ENCODE measurements around the gene HPS5. TPM values are rescaled to one million over a fixed set of nuclear protein-coding genes. Genes with fewer than 3 reads are reported as not detected.

The HPS5 gene
- total RNA-seq, 2 experiments from 2014 or later = 16.1 to 17.8 TPM

DNA sequence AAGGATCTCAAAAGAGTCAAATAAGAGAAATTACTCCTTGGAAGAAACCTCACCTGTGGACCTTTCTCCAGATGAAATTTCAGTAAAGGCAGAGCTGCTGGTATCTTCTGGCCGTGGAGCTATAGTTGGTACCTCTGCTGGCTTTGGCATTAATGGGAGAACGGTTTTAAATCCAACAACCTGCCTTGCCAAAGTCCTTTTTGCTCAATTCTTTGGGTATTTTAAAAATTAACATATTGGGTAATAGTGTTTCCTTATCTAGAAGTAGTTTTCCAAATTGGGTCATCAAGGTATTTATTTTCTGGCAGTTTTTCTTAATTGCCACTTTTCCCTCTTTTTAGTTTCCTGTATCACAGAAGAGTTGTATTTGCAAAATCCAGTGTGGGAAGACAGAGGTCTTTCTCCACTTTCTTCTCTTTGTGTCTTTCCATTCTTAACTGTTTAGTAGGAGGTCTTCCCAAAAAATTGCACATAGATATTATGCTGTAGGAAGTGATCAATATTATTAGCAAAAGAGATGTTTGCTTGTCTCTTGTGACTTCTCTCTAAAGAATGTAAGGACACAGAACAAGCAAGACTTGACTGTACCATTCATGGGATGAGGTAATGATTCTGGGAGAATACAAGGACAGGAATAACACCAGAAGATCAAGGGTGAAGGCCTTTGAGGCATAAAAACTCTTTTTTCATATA, 85.1 kb downstream of the HPS5 start, which contains the start of gene SAA4:
Gene SAA4, minus strand, starts transcription at position 139 of the 693 bp plus-strand sequence. CDS start 876 bp downstream, outside the sequence.
- Mint-ChIP-seq H3K4me1 (no peaks in the 10 kb centered on the region), H3K27ac (no peak within 1 kb of the TSS), H3K27me3 (peaks cover 71% of the 10 kb centered on the region), H3K4me3 (no peak within 1 kb of the TSS), H3K36me3 (no peaks in the 10 kb centered on the region), H3K9me3 (no peaks in the 10 kb centered on the region)
- POLR2A ChIA-PET = no interaction called here
- no peak for DNase-seq
- ATAC-seq (ENCODE audit: low read depth) = no peak

DNA sequence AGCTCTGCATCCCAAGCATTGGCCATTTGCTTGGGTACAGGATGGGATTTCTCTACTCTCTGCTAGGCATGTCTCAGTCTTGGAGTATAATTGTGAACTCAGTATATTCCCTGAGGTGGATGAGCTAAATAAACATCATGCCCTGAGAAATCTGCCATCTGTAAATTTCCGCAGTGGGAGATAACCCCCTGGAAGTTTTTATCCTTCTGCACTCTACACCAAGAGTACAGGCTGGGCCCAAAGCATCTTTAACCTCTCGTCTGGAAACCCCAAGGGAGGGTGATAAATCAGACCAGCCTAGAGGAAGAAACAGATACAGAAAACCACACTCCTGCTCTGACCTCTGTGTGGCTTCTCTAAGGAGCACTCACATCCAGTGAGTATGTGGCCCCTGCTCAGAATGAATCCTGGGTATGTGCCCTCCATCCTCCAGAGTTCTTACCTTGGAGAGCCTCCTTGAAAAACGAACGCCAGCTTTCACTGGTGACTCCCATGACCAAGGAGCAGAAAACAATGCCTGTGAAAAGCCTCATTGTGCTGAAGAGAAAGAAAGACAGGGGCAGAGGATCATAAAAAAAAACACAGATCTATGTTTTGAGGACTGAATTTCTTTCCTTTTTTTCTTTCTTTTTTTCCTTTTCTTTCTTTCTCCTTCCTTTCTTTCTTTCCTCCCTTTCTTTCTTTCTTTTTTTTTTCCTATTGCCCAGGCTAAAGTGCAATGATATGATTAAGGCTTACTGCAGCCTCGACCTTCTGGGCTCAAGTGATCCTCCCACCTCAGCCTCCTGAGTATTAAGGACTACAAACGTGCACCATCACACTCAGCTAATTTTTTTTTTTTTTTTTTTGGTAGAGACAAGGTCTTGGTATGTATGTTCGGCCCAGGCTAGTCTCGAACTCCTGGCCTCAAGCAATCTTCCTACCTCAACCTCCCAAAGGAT, 86.3 kb downstream of the HPS5 start:
- ATAC-seq (ENCODE audit: low read depth) = no peak
- Mint-ChIP-seq H3K4me3 (no peak overlapping the region), H3K27me3 (peaks cover 65% of the 10 kb centered on the region), H3K27ac (no peak overlapping the region), H3K4me1 (no peaks in the 10 kb centered on the region), H3K9me3 (no peaks in the 10 kb centered on the region), H3K36me3 (no peaks in the 10 kb centered on the region)
- POLR2A ChIA-PET = no interaction called here
- no peak for DNase-seq

DNA sequence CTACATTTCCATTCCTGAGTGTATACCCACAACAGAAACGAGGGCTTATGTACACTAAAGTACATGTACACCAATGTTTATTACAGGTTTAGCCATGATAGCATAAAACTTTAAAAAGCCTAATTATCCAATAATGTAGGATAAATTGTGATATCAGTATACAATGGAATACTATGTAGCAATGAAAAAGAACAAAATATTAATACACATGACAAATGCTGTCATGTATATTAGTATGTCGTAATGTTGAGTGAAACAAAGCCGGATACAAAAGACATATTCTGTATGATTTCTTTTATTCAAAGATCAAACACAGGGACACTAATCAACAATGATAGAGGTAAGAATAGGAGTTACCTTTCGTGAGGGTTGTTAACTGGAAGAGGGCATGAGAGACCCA, 88.0 kb downstream of the HPS5 start:
- POLR2A ChIA-PET = no interaction called here
- DNase-seq = no peak
- Mint-ChIP-seq H3K4me1 (no peaks in the 10 kb centered on the region), H3K9me3 (no peaks in the 10 kb centered on the region), H3K27me3 (peaks cover 56% of the 10 kb centered on the region), H3K4me3 (no peak overlapping the region), H3K27ac (no peak overlapping the region), H3K36me3 (no peaks in the 10 kb centered on the region)
- no peak for ATAC-seq (ENCODE audit: low read depth)

DNA sequence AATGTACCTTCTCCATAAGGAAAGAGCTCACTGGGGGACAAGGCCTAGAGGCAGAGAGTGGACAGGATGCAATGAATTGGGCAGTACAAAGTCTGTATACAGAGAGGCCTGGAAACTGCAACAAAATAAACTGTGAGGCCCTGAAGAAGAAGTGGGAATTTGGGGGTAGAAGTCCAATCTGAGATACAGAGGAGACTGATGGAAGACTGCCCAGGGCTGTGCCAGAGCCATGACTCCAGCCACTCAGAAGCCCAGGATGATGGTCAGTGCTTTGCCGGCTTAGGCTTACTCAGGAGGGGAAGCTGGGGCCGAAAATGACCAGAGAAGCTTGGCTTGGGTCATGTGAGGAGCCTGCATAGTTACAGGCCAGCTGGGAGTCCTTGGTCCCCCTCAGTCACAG, 91.1 kb downstream of the HPS5 start:
- POLR2A ChIA-PET = no interaction called here
- Mint-ChIP-seq H3K4me1 (no peaks in the 10 kb centered on the region), H3K27me3 (peaks cover 31% of the 10 kb centered on the region), H3K27ac (no peak overlapping the region), H3K36me3 (no peaks in the 10 kb centered on the region), H3K9me3 (no peaks in the 10 kb centered on the region), H3K4me3 (no peak overlapping the region)
- ATAC-seq (ENCODE audit: low read depth) (no peak), DNase-seq (no peak)

DNA sequence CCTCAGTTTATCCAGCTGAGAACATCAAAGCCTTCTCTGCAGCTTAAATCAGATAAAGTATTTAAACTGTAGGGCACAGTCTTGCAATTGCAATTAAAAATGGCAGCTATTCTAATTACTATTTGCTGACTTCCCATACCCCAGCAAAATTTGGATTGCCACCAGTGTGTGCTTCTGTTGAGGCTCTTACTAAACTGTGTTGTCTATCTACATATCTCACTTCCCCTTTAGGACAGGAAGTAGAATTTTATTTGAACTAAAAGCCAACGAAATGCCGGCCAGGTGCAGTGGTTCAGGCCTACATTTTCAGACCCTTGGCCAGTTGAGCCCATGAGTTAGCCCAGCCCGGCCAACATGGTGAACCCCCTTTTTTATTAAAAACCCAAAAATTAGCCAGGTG, 92.4 kb downstream of the HPS5 start:
- no peak overlapping the region for H3K4me3 Mint-ChIP-seq
- no peaks in the 10 kb centered on the region for H3K4me1 Mint-ChIP-seq
- H3K36me3 Mint-ChIP-seq = no peaks in the 10 kb centered on the region
- DNase-seq (no peak), ATAC-seq (ENCODE audit: low read depth) (no peak)
- POLR2A ChIA-PET = interaction anchor here (0.7 kb wide), 1 partner anchor 504 kb away, joined by 3 read pairs; no protein-coding TSS in a partner anchor
- peaks cover 28% of the 10 kb centered on the region for H3K27me3 Mint-ChIP-seq
- no peaks in the 10 kb centered on the region for H3K9me3 Mint-ChIP-seq
- no peak overlapping the region for H3K27ac Mint-ChIP-seq

Other genes with a start within 250 kb of the HPS5 start
- 10 to 100 TPM; 24.0 to 27.0 TPM for gene SAAL1, start 216.1 kb downstream of the HPS5 start, total RNA-seq
- gene MRGPRX3, start 189.6 kb downstream of the HPS5 start, total RNA-seq = not detected
- gene MRGPRX4, start 149.3 kb downstream of the HPS5 start, total RNA-seq = not detected
- not detected for gene SAA4, start 85.3 kb downstream of the HPS5 start, total RNA-seq
- gene SAA2, start 73.5 kb downstream of the HPS5 start, total RNA-seq = not detected
- not detected for gene SAA1, start 55.9 kb downstream of the HPS5 start, total RNA-seq
- gene GTF2H1, start 427 bp upstream of the HPS5 start, total RNA-seq = 10 to 100 TPM; 44.4 to 47.9 TPM
- 100 to 1,000 TPM; 824 to 837 TPM for gene LDHA, start 72.4 kb upstream of the HPS5 start, total RNA-seq
- gene LDHC, start 90.2 kb upstream of the HPS5 start, total RNA-seq = not detected
- gene LDHAL6A, start 133.7 kb upstream of the HPS5 start, total RNA-seq = not detected
- 10 to 100 TPM; 35.2 to 35.5 TPM for gene TSG101, start 204.8 kb upstream of the HPS5 start, total RNA-seq

Data from activated naive CD8-positive, alpha-beta T cell treated with anti-CD3 and anti-CD28 coated beads, Interleukin-2, amount 10 ng/mL, durations not matched to agents 7 days and 5 days (primary cell).